Colonic mucosa (tissue), 4 donors: ENCODE results near the gene SLC25A41. TPM values are rescaled to one million over a fixed set of nuclear protein-coding genes. Genes with fewer than 3 reads are reported as not detected.
A peak's percentile ranks its signal among the peaks of the same experiment; 100 is the strongest.

Experiments used
- DNase-seq: peaks from one replicate; pipeline ENCODE4 v3.0.0-alpha.2; 2020
- H3K27ac ChIP-seq: fragments of 200-600 bp; one replicate; pipeline ENCODE4 v1.8.0; 2021
- H3K27me3 ChIP-seq: fragments of 200-600 bp; one replicate; pipeline ENCODE4 v1.8.0; 2021
- H3K36me3 ChIP-seq: fragments of 200-600 bp; one replicate; pipeline ENCODE4 v1.8.0; 2021
- H3K4me1 ChIP-seq: fragments of 200-600 bp; one replicate; pipeline ENCODE4 v1.8.0; 2021; ENCODE audit warnings: mild to moderate bottlenecking
- H3K4me3 ChIP-seq: fragments of 200-600 bp; one replicate; pipeline ENCODE4 v1.8.0; 2021
- H3K9ac ChIP-seq, 2 donors: one replicate each; pipeline ENCODE4 v1.7.0; 2013; ENCODE audit warnings: control low read depth in 2 of 2, low read depth in 2 of 2, low read length in 2 of 2
- H3K9me3 ChIP-seq: fragments of 200-600 bp; one replicate; pipeline ENCODE4 v1.8.0; 2021
- CTCF ChIP-seq: fragments of 200-600 bp; IDR thresholded peaks from one replicate; pipeline ENCODE4 v1.8.0; 2022; ENCODE audit warnings: antibody characterized with exemption, mild to moderate bottlenecking
- intact Hi-C: fragments of 100-400 bp; cut with DNase I; formaldehyde crosslinking; loops from one replicate; pipeline ENCODE4 v1.14.1; 2022
- total RNA-seq, 2 donors: library from RNA; stranded (reverse); fragmentation: NEBNext Ultra II Directional in 1 of 2; extraction: Animal tissue kit (Norgen Biotek cat#: 25700) in 1 of 2; gene quantifications; one replicate each; pipeline ENCODE4 v1.2.1, GENCODE V29; 2021
- donor health status: healthy.
- donor health status: DM: no; HTN: no; CAD: no.
- donor health status: DM: no; HTN: no; CAD: no.

SLC25A41 gene
- total RNA-seq, 2 donors from 2014 or later = 1.8 TPM; not detected in 1

GRCh38 chr19:6479836-6480398 is 46.4 kb upstream of the SLC25A41 start:
- H3K9ac ChIP-seq = no peak overlapping the region
- no peak overlapping the region for H3K27ac ChIP-seq
- no peaks in the 10 kb centered on the region for H3K4me1 ChIP-seq
- intact Hi-C loops = no loop called here
- H3K9me3 ChIP-seq = no peaks in the 10 kb centered on the region
- no peaks in the 10 kb centered on the region for H3K36me3 ChIP-seq
- H3K27me3 ChIP-seq = no peaks in the 10 kb centered on the region
- TF ChIP-seq CTCF = no peak
- H3K4me3 ChIP-seq = no peak overlapping the region
- no peak for DNase-seq

DNA sequence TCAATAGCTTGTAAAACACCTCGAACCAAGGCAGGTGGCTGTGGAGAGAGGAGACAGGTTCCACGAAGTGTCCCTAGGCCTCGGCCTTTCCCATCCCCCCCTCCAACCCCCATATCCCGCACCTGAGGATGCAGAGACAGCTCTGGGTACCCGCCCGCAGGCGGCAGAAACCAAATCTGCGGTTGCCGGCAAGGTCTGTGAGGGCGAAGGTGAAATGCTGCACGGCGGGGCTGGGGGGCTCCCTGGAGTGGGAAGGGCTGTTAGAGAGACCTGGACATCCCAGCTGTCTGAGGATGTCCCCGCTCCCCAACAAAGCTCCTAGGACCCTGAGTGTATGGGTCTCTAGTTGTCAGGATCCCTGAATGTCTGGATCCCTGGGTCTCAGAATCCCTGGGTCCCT is 45.3 kb upstream of the SLC25A41 start:
- intact Hi-C loops = no loop called here
- Histone ChIP-seq H3K4me3 (no peak overlapping the region), H3K9ac (no peak overlapping the region), H3K9me3 (no peaks in the 10 kb centered on the region), H3K27ac (no peak overlapping the region), H3K27me3 (no peaks in the 10 kb centered on the region), H3K4me1 (no peaks in the 10 kb centered on the region), H3K36me3 (no peaks in the 10 kb centered on the region)
- DNase-seq = no peak
- no peak for TF ChIP-seq CTCF

- intact Hi-C loops = no loop called here
- Histone ChIP-seq H3K27me3 (no peaks in the 10 kb centered on the region), H3K27ac (no peak overlapping the region), H3K4me1 (no peaks in the 10 kb centered on the region), H3K9me3 (no peaks in the 10 kb centered on the region), H3K36me3 (no peaks in the 10 kb centered on the region), H3K9ac (no peak overlapping the region), H3K4me3 (peak overlapping the region; percentile 25)
- no peak for DNase-seq
- TF ChIP-seq CTCF = no peak
Observed at GRCh38 chr19:6476896-6477431, 43.4 kb upstream of the SLC25A41 start.

DNA sequence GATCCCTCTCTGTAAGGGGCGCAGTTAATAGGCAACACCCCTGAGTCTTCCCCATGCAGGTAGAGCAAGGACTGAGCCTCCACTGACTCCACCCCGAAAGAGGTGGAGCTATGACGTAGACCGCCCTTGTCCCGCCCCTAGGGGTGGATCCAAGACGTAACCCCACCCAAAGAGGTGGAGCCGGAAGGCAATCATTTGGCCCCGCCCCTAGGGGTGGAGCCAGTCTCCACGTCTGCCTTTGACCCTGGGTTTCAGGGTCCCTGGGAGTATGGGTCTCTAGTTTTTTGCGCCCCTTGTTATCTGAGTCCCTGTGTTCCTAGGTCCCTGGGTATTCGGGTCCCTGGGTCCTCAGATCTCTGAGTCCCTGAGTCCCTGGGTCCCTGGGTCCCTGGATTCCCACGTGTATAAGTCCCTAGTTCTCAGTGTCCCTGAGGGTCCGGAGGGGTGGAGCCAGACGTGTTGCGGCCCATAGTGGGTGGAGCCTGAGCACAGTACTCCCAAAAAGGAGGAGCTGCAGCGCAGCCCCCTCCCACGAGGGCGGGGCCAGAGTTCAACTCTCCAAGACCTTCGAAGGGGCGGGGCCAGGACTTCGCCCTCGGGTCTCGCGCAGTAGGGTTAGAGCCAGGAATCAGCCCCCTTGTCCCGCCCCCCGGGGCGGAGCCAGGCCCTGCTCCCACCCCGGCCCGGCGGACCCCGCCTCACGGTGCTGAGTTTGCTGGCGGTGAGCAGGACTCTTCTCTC is 42.8 kb upstream of the SLC25A41 start:
- no peaks in the 10 kb centered on the region for H3K36me3 ChIP-seq
- intact Hi-C loops = no loop called here
- no peak for TF ChIP-seq CTCF
- H3K27me3 ChIP-seq = no peaks in the 10 kb centered on the region
- H3K9ac ChIP-seq = no peak overlapping the region
- H3K9me3 ChIP-seq = no peaks in the 10 kb centered on the region
- H3K4me3 ChIP-seq = peak overlapping the region; percentile 25
- peak; percentile 95 for DNase-seq
- H3K4me1 ChIP-seq = no peaks in the 10 kb centered on the region
- H3K27ac ChIP-seq = no peak overlapping the region

GRCh38 chr19:6475321-6476108 is 42.0 kb upstream of the SLC25A41 start:
- H3K9me3 ChIP-seq = no peaks in the 10 kb centered on the region
- intact Hi-C loops = no loop called here
- TF ChIP-seq CTCF = no peak
- H3K36me3 ChIP-seq = no peaks in the 10 kb centered on the region
- no peaks in the 10 kb centered on the region for H3K4me1 ChIP-seq
- H3K9ac ChIP-seq = no peak overlapping the region
- no peaks in the 10 kb centered on the region for H3K27me3 ChIP-seq
- no peak overlapping the region for H3K27ac ChIP-seq
- peak overlapping the region; percentile 25 for H3K4me3 ChIP-seq
- DNase-seq = no peak
